Psoas muscle (tissue), 8 donors: ENCODE measurements around the gene FMNL1. TPM values are rescaled to one million over a fixed set of nuclear protein-coding genes. Genes with fewer than 3 reads are reported as not detected.

Experiments used
- ATAC-seq, 4 donors: fragments of 200-7000 bp; cut with Tn5 transposase; one replicate each; pipeline ENCODE4 v1.9.1; 2020; ENCODE audit warnings: moderate library complexity in 3 of 4, mild to moderate bottlenecking in 2 of 4
- DNase-seq, 2 donors: peaks; one replicate each; pipeline ENCODE4 v3.0.0-alpha.2; 2020
- H3K27ac ChIP-seq: fragments of 200-600 bp; one replicate; pipeline ENCODE4 v1.8.0; 2022
- H3K27me3 ChIP-seq, 3 donors: fragments of 200-600 bp in 1 of 3; one replicate each; pipeline versions ENCODE4 v1.6.1 to v1.8.0; 2013 to 2022; ENCODE audit warnings: low read length in 2 of 3, mild to moderate bottlenecking in 2 of 3, moderate library complexity in 1 of 3; ENCODE audit not compliant: insufficient read depth in 3 of 3
- H3K36me3 ChIP-seq, 2 donors: fragments of 200-600 bp in 1 of 2; one replicate each; pipeline versions ENCODE4 v1.6.1 to v1.8.0; 2013 to 2022; ENCODE audit warnings: low read depth in 1 of 2, mild to moderate bottlenecking in 1 of 2, moderate library complexity in 1 of 2; ENCODE audit not compliant: insufficient read depth in 1 of 2
- H3K4me1 ChIP-seq: fragments of 200-600 bp; one replicate; pipeline ENCODE4 v1.8.0; 2022
- H3K4me3 ChIP-seq: fragments of 200-600 bp; one replicate; pipeline ENCODE4 v1.8.0; 2022; ENCODE audit warnings: mild to moderate bottlenecking
- H3K9me3 ChIP-seq: fragments of 200-600 bp; one replicate; pipeline ENCODE4 v1.8.0; 2022
- CTCF ChIP-seq: fragments of 200-600 bp; IDR thresholded peaks from one replicate; pipeline ENCODE4 v1.8.0; 2022; ENCODE audit warnings: antibody characterized with exemption
- WGBS, 3 donors: extraction: QIAGEN DNeasy Blood & Tissue Kit; methylation state at CpG; one replicate each; pipeline versions ENCODE4 v1.1.6 to v1.1.7; 2013; 5-methylcytosine and 5-hydroxymethylcytosine counted together
- intact Hi-C, 2 donors: fragments of 100-400 bp; cut with DNase I; formaldehyde crosslinking; loops; one replicate each; pipeline versions ENCODE4 v1.11.0 to v1.14.2; 2022
- polyA plus RNA-seq, 3 donors: library from polyadenylated mRNA; stranded (reverse); fragments of 200-250 nt; gene quantifications; one replicate each; pipeline ENCODE4 v1.2.3, GENCODE V29; 2013
- total RNA-seq, 4 donors: library from RNA; stranded (reverse); fragmentation: NEBNext Ultra II Directional in 2 of 4; extraction: Animal tissue kit (Norgen Biotek cat#: 25700) in 2 of 4; gene quantifications; one replicate each; pipeline versions ENCODE4 v1.2.1 to v1.2.4, GENCODE V29; 2021 to 2023
- donor health status: healthy with polysubstance abuse.
- donor health status: DM: no; HTN: no; CAD: no; lungs with moderate emphysema.
- donor health status: Bipolar disorder and iron deficiency.
- donor health status: healthy.
- donor health status: DM: yes; HTN: yes; CAD: no.
- donor health status: DM: no; HTN: no; CAD: no.
- donor health status: DM: no; HTN: no; CAD: no.
- donor health status: DM: yes; HTN: yes; CAD: no.

Gene FMNL1
- total and polyA plus RNA-seq, 7 donors, result 1.8 to 6.5 (median 5.4) TPM

DNA sequence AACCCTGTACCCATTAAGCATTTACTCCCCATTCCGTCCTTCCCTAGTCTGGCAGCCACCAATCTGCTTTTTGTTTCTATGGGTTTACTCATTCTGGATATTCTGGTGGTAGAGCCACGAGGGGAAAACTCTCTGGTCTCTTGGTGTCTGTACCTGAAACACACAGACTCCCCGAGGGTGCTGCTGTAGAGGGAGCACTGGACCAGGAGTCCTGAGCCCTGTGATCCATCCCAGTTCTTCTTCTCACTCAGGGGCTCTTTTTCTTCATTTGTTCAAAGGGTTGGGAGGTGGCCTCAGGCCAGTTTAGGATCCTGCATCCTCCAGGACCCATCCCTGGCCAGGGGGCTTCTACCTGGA lies 45.9 kb upstream of the FMNL1 start:
- 68 to 83% (median 81%) methylated on average over 3 of the region's 3 CpGs for WGBS, 3 donors
- Histone ChIP-seq H3K27ac (no peak overlapping the region), H3K4me1 (peaks cover 25% of the 10 kb centered on the region), H3K27me3 (no peaks in the 10 kb centered on the region), H3K36me3 (no peaks in the 10 kb centered on the region), H3K4me3 (no peak overlapping the region), H3K9me3 (no peaks in the 10 kb centered on the region)
- DNase-seq, result no peak
- intact Hi-C loops, result no loop called here
- no peak for ATAC-seq
- TF ChIP-seq CTCF, result no peak

DNA sequence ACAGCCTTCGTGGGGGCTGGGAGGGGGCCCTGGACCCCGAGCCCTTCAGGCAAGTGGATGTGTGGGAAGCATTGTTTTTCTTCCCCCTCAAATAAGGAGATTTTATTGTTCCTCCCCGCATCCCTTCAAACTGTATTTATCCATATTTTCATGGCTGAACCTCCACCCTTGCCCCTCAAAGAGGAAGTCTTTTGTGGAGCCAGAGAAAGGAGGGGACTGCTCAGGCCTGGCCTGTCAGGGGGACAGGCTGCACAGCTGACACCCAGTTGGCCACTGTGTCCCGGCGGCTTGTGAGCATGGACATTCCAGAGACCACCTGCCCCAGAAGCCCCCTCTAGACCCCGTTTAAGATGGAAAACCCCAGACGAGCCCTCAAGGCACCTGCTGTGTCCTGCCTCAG lies 44.1 kb upstream of the FMNL1 start:
- ATAC-seq, result no peak
- TF ChIP-seq CTCF, result no peak
- Histone ChIP-seq H3K4me1 (peaks cover 12% of the 10 kb centered on the region), H3K9me3 (no peaks in the 10 kb centered on the region), H3K27me3 (no peaks in the 10 kb centered on the region), H3K36me3 (no peaks in the 10 kb centered on the region), H3K27ac (no peak overlapping the region), H3K4me3 (no peak overlapping the region)
- intact Hi-C loops, result no loop called here
- 65 to 69% (median 65%) methylated on average over 7 of the region's 7 CpGs for WGBS, 3 donors
- no peak for DNase-seq

GRCh38 chr17:45184144-45184543 lies 37.5 kb upstream of the FMNL1 start:
- no peaks in the 10 kb centered on the region for H3K4me1 ChIP-seq
- H3K27me3 ChIP-seq, result no peaks in the 10 kb centered on the region
- DNase-seq (no peak), ATAC-seq (peak in 1 of 4 donors; percentile 46)
- H3K4me3 ChIP-seq, result no peak overlapping the region
- 83 to 88% (median 84%) methylated on average over 5 of the region's 5 CpGs for WGBS, 3 donors
- no peaks in the 10 kb centered on the region for H3K9me3 ChIP-seq
- no peak for TF ChIP-seq CTCF
- no peaks in the 10 kb centered on the region for H3K36me3 ChIP-seq
- intact Hi-C loops, result no loop called here
- no peak overlapping the region for H3K27ac ChIP-seq

GRCh38 chr17:45186801-45187354 lies 34.8 kb upstream of the FMNL1 start:
- H3K36me3 ChIP-seq, result no peaks in the 10 kb centered on the region
- intact Hi-C loops, result no loop called here
- no peaks in the 10 kb centered on the region for H3K9me3 ChIP-seq
- no peak overlapping the region for H3K4me3 ChIP-seq
- ATAC-seq (no peak), DNase-seq (peak in 1 of 2 donors; percentile 11)
- WGBS, 3 donors, result 71 to 77% (median 74%) methylated on average over 7 of the region's 7 CpGs
- H3K4me1 ChIP-seq, result no peaks in the 10 kb centered on the region
- TF ChIP-seq CTCF, result no peak
- H3K27ac ChIP-seq, result no peak overlapping the region
- no peaks in the 10 kb centered on the region for H3K27me3 ChIP-seq

DNA sequence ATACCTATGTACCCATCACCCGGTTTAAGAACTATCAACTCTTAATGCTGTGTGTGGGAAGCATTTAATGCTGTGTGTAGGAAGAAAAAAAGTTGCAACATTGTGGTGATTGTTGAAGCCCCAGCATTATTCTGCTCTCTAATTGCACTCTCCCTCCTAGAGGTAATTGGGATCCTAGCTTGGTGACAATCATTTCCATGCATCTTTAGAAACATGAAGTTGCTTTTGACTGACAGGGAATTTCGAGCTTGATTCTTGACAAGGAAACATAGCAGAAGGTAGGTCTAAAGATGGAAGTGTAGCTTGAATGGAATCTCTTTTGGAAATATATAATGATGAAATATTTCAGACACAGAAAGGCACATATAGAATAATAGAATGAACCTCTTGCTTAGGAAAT lies 32.7 kb upstream of the FMNL1 start:
- H3K27me3 ChIP-seq, result no peaks in the 10 kb centered on the region
- H3K4me1 ChIP-seq, result no peaks in the 10 kb centered on the region
- H3K9me3 ChIP-seq, result no peaks in the 10 kb centered on the region
- H3K27ac ChIP-seq, result no peak overlapping the region
- ATAC-seq, result no peak
- intact Hi-C loops, result no loop called here
- no peak overlapping the region for H3K4me3 ChIP-seq
- H3K36me3 ChIP-seq, result no peaks in the 10 kb centered on the region
- no peak for DNase-seq
- WGBS, 3 donors, result 83 to 84% (median 84%) methylated on average over 2 of the region's 2 CpGs
- no peak for TF ChIP-seq CTCF
